GM18907 (cell line): ENCODE data around the gene KDM5B.
"Not testable (repeated sequence)": the region's sequence is repeated elsewhere in the genome, so short reads cannot be mapped to it uniquely, and the experiment has no call there.

Source experiments
- ATAC-seq: cut with Tn5 transposase; IDR thresholded peaks from one replicate; pipeline ENCODE4 v1.9.1; 2021; ENCODE audit warnings: mild to moderate bottlenecking, moderate library complexity; ENCODE audit not compliant: unreplicated experiment

KDM5B gene

DNA sequence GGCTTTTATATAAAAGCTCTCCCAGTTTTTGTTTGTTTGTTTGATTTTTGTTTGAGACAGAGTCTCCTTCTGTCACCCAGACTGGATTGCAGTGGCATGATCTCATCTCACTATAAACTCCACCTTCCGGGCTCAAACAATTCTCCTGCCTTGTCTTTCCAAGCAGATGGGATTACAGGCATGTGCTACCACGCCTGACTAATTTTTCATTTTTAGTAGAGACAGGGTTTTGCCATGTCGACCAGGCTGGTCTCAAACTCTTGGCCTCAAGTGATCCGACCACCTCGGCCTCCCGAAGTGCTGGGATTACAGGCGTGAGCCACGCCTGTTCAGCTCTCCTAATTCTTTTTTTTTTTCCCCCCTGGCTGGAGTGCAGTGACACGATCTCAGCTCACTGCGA is 6.9 kb upstream of the KDM5B start:
- no peak for ATAC-seq

GRCh38 chr1:202812176-202813026 is 4.2 kb upstream of the KDM5B start:
- ATAC-seq = no peak

DNA sequence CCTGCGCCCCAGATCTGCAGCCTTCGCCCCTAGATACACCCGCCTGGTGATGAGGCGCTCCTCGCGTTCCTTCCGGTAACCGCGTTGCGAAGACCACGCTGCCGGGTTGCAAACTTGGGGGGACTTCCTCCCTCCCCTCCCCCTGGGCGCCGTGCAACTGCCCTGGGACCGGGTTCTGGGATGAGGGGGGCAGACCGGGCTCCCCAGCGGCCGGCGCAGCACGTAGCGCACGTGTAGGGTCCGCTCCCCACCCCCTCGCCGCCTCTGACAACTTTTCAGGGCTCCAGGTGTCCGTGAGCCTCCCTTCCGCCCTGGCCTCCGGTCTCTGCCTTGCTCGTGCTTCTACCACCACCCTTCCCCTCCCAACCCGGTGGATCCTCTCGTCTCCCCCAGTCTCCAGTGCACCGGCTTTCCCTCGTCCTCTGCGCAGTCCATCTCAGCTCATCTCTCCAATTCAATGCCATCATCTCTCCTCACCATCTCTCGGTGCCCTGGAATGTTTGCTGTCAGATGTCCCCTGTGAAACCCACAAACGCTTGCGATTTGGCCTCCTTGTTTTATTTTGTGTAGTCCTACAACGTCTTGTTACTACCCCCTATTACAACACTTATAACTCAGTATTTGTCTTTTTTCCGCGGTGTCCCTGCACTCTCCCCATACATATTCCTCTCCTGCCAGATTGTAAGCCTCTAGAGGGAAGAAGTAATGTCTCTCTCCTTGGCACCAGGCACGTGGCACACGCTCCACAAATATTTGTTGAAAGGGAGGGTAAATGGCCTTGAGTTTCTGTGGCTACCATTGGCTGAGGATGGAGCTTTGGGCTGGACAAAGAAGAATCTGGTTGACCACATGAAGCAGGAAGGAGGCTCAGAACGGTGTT is 3.3 kb upstream of the KDM5B start:
- peak; percentile 22 for ATAC-seq

GRCh38 chr1:202810615-202811295 is 2.5 kb upstream of the KDM5B start, which contains the start of gene PCAT6:
Gene PCAT6, plus strand, starts transcription at chr1:202810954.
- peak; percentile 79 for ATAC-seq

DNA sequence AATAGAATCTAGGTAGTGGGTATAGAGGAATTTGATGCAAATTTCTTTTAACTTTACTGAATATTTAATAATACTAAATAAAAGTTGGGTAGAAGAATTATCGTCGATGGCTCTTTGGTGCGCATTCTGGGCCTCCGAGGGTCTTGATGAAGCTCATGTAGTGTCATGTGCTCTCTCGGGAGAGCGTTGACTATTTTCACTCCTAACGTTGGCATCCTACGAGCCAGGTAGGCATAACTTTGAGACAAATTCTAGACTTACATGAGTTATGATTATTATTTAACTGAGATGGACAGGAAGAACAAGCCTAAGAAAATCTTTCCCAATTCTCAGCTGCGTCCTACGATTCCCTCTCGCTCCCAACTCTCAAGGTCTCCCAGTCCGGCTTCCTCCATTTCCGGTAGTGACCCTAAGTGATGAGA is 2.0 kb upstream of the KDM5B start:
- ATAC-seq = no peak

DNA sequence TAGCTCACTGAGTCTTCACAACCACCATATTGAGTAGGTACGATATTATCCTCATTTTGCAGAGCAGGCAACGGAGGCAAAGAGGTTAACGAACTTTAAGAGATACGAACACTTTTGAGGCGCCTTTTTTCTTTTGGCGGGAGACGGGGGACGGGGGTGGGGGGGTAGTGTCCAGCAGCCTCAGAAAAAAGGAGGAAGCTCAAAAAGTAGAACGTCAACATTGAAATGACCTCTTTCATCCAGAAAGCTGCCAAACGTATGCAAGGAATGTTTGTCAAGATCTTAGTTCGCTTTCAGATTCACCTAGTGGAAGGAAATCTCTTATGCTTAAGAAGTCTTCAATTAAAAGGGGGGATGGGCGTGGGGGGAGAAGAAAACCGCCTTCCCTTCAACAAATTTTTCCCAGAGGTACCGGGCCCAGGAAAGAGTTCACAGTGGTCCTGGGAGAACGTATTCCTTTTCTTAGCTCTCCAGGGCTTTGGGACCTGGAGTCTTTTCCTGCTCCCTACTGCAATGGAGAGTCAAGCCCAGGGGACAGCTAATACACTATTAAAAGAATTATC is 1.5 kb upstream of the KDM5B start:
- no peak for ATAC-seq

- ATAC-seq = no peak
These were observed 733 bp downstream of the KDM5B start for GRCh38 chr1:202807451-202807925.

- ATAC-seq = no peak
These were observed 1.3 kb downstream of the KDM5B start for GRCh38 chr1:202806845-202807450.

GRCh38 chr1:202805886-202806844 is 2.1 kb downstream of the KDM5B start:
- ATAC-seq = no peak

DNA sequence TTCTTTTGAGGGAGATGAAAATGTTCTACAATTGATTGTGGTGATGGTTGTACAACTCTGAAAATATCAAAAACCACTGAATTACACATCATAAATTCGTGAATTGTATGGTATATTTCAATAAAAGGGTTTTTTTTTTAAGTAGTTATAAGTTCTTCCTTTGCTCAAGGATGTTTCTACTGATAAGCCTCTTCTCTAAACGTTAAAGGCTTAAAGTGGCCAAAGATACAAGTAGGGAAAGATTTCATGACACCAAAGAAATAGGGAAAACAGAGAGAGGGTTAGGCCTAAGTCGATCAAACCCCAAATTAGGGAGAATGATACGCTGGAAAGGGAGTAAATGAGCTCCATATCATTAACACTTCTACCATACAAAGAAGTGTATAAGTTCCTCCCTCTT is 4.1 kb downstream of the KDM5B start:
- ATAC-seq = no peak

- no peak for ATAC-seq
These were observed 5.0 kb downstream of the KDM5B start for GRCh38 chr1:202802998-202803932.

DNA sequence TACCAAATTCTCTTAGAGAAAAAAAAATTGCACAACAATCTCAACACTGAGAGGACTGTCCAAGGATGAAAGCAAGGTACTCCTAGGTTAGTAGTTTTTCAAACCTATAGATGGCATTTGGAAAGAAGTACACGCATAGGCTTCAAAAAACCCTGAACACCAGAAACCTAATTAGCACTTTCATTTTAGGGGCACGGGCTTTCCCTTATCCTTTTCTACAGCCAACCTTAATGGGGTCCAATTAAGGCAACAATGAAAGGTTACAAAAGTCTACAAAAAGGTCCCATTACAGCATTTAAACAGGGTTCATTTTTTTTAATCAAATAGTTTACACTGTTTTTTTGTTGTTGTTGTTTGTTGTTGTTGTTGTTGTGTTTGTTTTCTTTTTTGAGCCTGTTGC is 6.2 kb downstream of the KDM5B start:
- ATAC-seq = no peak

- no peak for ATAC-seq
These were observed 7.0 kb downstream of the KDM5B start for GRCh38 chr1:202801175-202801574.

DNA sequence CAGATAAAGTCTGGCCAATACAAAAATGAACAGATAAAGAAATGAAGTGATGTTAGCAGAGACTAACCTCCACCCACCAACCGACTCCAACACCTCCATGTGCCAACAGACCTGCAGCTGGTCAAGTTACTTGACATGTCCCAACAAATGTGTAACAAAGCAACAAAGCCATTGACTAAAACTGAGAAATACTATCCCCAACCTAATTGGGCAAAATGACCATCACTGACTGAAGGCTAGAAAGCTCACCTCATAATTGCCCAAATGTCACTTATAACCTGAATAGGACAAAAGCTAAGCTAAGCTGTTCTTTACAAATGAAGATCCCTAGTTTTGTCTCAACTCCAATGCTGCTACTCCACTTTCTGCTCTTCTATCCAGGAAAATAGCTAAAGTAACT is 7.5 kb downstream of the KDM5B start:
- ATAC-seq = no peak

DNA sequence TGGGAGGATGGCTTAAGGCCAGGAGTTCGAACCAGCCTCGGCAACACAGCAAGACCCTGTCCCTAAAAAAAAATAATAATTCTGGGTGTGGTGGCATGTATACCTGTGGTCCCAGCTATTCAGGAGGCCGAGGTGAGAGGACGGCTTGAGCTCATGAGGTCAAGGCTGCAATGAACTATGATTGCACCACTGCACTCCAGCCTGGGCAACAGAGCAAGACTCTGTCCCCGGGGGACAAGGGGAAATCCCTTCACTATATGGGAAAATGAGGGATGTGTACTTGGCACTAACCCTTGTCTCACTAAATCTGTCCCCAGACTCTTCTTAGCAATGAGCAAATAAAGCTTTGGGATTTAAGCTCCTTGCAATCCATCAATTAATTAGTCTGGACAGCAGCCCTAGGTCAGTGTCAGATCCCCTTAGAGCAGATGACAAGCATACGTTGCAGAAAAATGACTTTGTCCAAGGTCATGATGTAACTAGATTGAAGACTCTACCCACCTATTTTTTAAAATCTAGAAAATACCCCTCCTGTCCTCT is 9.4 kb downstream of the KDM5B start:
- ATAC-seq = no peak

DNA sequence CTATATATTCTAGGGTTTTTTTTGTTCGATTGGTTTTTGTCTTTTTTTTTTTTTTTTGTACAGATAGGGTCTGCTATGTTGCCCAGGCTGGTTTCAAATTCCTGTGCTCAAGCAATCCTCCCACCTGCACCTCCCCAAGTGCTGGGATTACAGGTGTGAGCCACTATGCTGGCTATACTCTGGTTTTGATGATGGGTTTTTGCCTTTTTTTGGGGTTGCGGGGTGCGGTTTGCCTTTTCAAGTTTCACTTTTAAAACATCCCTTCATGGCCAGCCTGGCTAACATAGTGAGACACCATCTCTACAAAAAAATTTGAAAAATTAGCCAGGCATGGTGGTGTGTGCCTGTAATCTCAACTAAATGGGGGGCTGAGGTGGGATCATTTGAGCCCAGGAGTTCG is 10.0 kb downstream of the KDM5B start:
- no peak for ATAC-seq

- ATAC-seq = no peak
These were observed 11.6 kb downstream of the KDM5B start for GRCh38 chr1:202796670-202797069.

GRCh38 chr1:202794931-202795330 is 13.3 kb downstream of the KDM5B start:
- not testable (repeated sequence) for ATAC-seq
